ENCODE data around the gene PLEKHN1.

PLEKHN1 gene

GRCh38 chr1:962381-963300 is 3.6 kb upstream of the PLEKHN1 start:
- no peak for DNase-seq (ENCODE audit: low spot score)

- no peak for DNase-seq (ENCODE audit: low spot score)
Observed at GRCh38 chr1:963301-963651, 3.0 kb upstream of the PLEKHN1 start.

- DNase-seq (ENCODE audit: low spot score) = no peak
Observed at GRCh38 chr1:963746-964525, 2.3 kb upstream of the PLEKHN1 start.

GRCh38 chr1:964691-965525 is 1.4 kb upstream of the PLEKHN1 start:
- DNase-seq (ENCODE audit: low spot score) = no peak

- DNase-seq (ENCODE audit: low spot score) = no peak
Observed at GRCh38 chr1:965526-966134, 652 bp upstream of the PLEKHN1 start.

GRCh38 chr1:966704-967300 is 520 bp downstream of the PLEKHN1 start:
- DNase-seq (ENCODE audit: low spot score) = no peak

GRCh38 chr1:967466-968343 is 1.4 kb downstream of the PLEKHN1 start:
- no peak for DNase-seq (ENCODE audit: low spot score)

- DNase-seq (ENCODE audit: low spot score) = no peak
Observed at GRCh38 chr1:969260-969855, 3.1 kb downstream of the PLEKHN1 start.

GRCh38 chr1:970242-970972 is 4.1 kb downstream of the PLEKHN1 start:
- no peak for DNase-seq (ENCODE audit: low spot score)

- DNase-seq (ENCODE audit: low spot score) = no peak
Observed at GRCh38 chr1:970973-971730, 4.9 kb downstream of the PLEKHN1 start.

GRCh38 chr1:971751-972506 is 5.6 kb downstream of the PLEKHN1 start:
- DNase-seq (ENCODE audit: low spot score) = no peak

GRCh38 chr1:972726-973458 is 6.6 kb downstream of the PLEKHN1 start:
- DNase-seq (ENCODE audit: low spot score) = no peak

GRCh38 chr1:973459-974292 is 7.4 kb downstream of the PLEKHN1 start:
- no peak for DNase-seq (ENCODE audit: low spot score)

GRCh38 chr1:974293-974640 is 8.0 kb downstream of the PLEKHN1 start:
- DNase-seq (ENCODE audit: low spot score) = no peak

- DNase-seq (ENCODE audit: low spot score) = no peak
Observed at GRCh38 chr1:974687-975328, 8.5 kb downstream of the PLEKHN1 start.

- DNase-seq (ENCODE audit: low spot score) = no peak
Observed at GRCh38 chr1:975365-975764, 9.1 kb downstream of the PLEKHN1 start.

Data from Ammon's horn (tissue), 1 donor.